Ascending aorta (tissue), 2 donors: ENCODE data around the gene RAB15. TPM values are rescaled to one million over a fixed set of nuclear protein-coding genes. Genes with fewer than 3 reads are reported as not detected.

ENCODE experiments used
- DNase-seq, 2 donors: peaks; one replicate each; pipeline ENCODE4 v3.0.0-alpha.2; 2019; ENCODE audit warnings: low spot score in 2 of 2
- H3K27ac ChIP-seq, 2 donors: fragments of 200-600 bp; sonication (generic); one replicate each; pipeline ENCODE4 v1.5.1; 2016 to 2017; ENCODE audit warnings: mild to moderate bottlenecking in 1 of 2
- H3K27me3 ChIP-seq: fragments of 200-600 bp; sonication (generic); one replicate; pipeline ENCODE4 v1.5.1; 2017
- H3K36me3 ChIP-seq, 2 donors: fragments of 200-600 bp; sonication (generic); one replicate each; pipeline ENCODE4 v1.5.1; 2016
- H3K4me1 ChIP-seq, 2 donors: fragments of 200-600 bp; sonication (generic); one replicate each; pipeline ENCODE4 v1.5.1; 2016 to 2017; ENCODE audit warnings: mild to moderate bottlenecking in 1 of 2
- H3K4me3 ChIP-seq, 2 donors: fragments of 200-600 bp; sonication (generic); one replicate each; pipeline ENCODE4 v1.5.1; 2016 to 2017; ENCODE audit warnings: mild to moderate bottlenecking in 1 of 2
- H3K9me3 ChIP-seq, 2 donors: fragments of 200-600 bp; sonication (generic); one replicate each; pipeline ENCODE4 v1.5.1; 2016
- intact Hi-C: fragments of 100-400 bp; cut with DNase I; formaldehyde crosslinking; loops from one replicate; pipeline ENCODE4 v1.15.1; 2023
- total RNA-seq: library from RNA; depleted of rRNA; stranded (reverse); fragments of >200 nt; gene quantifications from one replicate; pipeline ENCODE4 v1.1.0, GENCODE V29; 2016
- TF ChIP-seq, protein P1 (sequence below), 3 experiments: fragments of 200-600 bp in 2 of 3; fragments of 450-650 bp in 1 of 3; sonication (generic) in 2 of 3; IDR thresholded peaks; one replicate each; pipeline ENCODE4 v1.5.1; 2016 to 2019; ENCODE audit warnings: antibody characterized with exemption in 3 of 3, mild to moderate bottlenecking in 1 of 3, moderate library complexity in 1 of 3

Gene RAB15
- total RNA-seq, 1 donor from 2014 or later: 1.6 TPM

DNA sequence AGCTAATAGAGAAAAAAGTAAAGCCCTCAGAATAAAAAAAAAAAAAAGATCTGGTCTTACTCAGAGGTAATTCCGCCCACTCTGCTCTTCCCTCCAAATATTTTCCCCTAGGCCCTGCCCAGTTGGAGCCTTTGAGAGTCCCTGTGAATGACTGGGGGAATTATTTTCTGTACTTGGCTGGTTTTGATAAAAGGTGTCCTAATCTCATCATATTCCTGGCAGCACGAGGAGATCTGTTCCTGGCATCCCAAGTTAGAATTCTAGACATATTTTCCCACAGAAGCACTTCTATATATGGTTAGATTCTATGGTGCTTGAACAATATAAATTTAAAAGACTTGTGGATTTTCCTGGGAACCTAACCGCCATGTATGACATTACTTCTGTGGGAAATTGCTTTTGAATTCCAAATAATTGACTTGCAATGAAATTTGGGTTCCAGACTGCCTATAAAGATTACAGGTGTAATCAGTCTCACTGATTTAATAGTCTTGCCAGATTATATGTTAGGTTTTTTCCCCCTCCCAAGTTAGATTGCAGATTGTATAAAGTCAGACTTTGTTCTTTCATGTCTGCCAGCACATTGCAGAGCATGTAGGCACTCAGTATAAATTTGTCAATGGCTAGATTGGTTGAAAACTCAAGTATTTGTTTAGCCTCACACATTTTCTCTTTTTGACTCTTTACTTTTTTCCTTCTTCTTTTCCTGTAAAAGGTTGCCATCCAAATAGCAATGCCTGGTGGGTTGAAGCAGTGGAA lies 41.9 kb downstream of the RAB15 start:
- no peak overlapping the region for H3K4me3 ChIP-seq
- TF ChIP-seq, protein P1, sequence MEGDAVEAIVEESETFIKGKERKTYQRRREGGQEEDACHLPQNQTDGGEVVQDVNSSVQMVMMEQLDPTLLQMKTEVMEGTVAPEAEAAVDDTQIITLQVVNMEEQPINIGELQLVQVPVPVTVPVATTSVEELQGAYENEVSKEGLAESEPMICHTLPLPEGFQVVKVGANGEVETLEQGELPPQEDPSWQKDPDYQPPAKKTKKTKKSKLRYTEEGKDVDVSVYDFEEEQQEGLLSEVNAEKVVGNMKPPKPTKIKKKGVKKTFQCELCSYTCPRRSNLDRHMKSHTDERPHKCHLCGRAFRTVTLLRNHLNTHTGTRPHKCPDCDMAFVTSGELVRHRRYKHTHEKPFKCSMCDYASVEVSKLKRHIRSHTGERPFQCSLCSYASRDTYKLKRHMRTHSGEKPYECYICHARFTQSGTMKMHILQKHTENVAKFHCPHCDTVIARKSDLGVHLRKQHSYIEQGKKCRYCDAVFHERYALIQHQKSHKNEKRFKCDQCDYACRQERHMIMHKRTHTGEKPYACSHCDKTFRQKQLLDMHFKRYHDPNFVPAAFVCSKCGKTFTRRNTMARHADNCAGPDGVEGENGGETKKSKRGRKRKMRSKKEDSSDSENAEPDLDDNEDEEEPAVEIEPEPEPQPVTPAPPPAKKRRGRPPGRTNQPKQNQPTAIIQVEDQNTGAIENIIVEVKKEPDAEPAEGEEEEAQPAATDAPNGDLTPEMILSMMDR (IDR thresholded peaks at IDR 0.05): no peak
- H3K4me1 ChIP-seq: peaks cover 4 to 29% of the 10 kb centered on the region in 2 donors
- no peaks in the 10 kb centered on the region for H3K27me3 ChIP-seq
- H3K27ac ChIP-seq: peak overlapping the region; percentile 31 to 63
- no peak for DNase-seq
- intact Hi-C loops: no loop called here
- peaks cover 23 to 46% of the 10 kb centered on the region in 2 donors for H3K36me3 ChIP-seq
- H3K9me3 ChIP-seq: no peaks in the 10 kb centered on the region

DNA sequence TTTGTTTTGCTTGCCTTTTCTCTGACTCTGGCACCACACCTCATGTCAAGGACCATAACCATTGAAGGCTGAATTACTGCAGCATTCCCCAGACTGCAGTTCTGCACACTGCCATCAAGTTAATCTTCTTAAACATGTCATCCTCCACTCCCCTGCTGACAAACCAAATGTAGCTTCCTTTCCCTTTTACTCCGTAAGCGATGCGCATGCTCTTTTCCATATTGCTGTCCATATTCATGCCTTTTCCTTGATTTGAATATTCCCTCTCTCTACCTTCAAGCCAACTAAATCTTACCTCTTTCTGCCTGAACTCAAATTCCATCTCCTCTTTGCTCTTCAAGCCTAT lies 43.1 kb downstream of the RAB15 start:
- intact Hi-C loops: no loop called here
- peaks cover 23 to 54% of the 10 kb centered on the region in 2 donors for H3K36me3 ChIP-seq
- peak overlapping the region; percentile 31 to 63 for H3K27ac ChIP-seq

DNA sequence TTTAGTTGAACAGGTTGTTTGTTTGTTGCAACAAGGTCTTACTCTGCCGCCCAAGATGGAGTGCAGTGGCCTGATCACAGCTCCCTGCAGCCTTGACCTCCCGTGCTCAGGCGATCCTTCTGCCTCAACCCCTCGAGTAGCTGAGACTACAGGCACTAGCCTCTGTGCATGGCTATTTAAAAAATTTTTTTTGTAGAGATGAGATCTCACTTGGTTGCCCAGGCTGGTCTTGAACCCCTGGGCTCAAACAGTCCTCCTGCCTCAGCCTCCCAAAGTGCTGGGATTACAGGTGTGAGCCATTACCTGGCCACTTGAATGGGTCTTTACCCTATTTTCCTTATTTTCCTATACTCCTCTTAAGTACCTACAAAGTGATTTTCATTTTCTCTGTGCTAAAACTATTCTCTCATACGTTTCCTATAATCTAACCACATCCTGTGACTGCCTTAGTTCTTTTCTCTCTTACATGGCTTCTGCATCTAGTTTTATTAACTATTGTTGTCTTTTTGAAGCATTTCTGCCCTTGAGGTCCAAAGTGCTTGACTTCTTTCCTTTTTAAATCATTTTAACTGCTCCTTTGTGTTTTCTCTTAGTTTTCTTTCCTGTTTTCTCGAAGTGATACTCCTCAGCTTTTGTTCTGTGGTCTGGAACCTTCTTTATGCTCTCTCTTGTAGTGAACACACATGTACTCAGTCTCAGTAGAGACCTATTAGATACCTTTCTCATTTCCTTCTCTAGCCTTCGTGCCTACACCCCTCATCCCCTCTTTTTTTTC lies 43.7 kb downstream of the RAB15 start:
- no peak for DNase-seq
- Histone ChIP-seq H3K4me1 (peaks cover 4 to 28% of the 10 kb centered on the region in 2 donors), H3K27me3 (no peaks in the 10 kb centered on the region), H3K4me3 (no peak overlapping the region), H3K9me3 (no peaks in the 10 kb centered on the region), H3K27ac (peak overlapping the region; percentile 31 to 63), H3K36me3 (peaks cover 23 to 50% of the 10 kb centered on the region in 2 donors)
- TF ChIP-seq, protein P1 (IDR thresholded peaks at IDR 0.05): no peak
- intact Hi-C loops: no loop called here

More for the DNA sequence above, 43.1 kb downstream of the RAB15 start:
- Histone ChIP-seq H3K27me3 (no peaks in the 10 kb centered on the region), H3K9me3 (no peaks in the 10 kb centered on the region), H3K4me1 (peaks cover 4 to 28% of the 10 kb centered on the region in 2 donors), H3K4me3 (no peak overlapping the region)
- DNase-seq: no peak
- TF ChIP-seq, protein P1 (IDR thresholded peaks at IDR 0.05): no peak

DNA sequence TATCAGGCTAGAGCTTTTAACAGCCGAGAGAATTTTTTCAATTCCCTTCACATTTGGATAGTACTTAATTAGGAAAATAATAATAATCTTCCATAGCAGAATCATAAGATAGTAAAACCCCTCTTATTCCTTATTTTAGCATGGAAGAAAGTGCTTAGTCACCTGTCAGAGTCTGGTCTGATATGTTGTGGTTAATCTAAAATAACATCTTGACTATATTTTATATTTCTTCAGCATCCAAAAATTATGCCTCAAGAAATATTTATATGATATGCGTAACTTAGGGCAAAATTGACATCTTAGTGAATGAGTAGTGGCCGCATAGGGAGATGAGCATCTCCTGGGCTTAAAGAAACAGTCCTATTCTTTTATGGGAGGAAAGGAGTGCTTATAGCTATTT lies 45.1 kb downstream of the RAB15 start:
- intact Hi-C loops: no loop called here
- TF ChIP-seq, protein P1 (IDR thresholded peaks at IDR 0.05): no peak
- H3K27me3 ChIP-seq: no peaks in the 10 kb centered on the region
- H3K36me3 ChIP-seq: peaks cover 23 to 37% of the 10 kb centered on the region in 2 donors
- no peak for DNase-seq
- H3K9me3 ChIP-seq: no peaks in the 10 kb centered on the region
- H3K27ac ChIP-seq: no peak overlapping the region
- peaks cover 4 to 28% of the 10 kb centered on the region in 2 donors for H3K4me1 ChIP-seq
- no peak overlapping the region for H3K4me3 ChIP-seq

DNA sequence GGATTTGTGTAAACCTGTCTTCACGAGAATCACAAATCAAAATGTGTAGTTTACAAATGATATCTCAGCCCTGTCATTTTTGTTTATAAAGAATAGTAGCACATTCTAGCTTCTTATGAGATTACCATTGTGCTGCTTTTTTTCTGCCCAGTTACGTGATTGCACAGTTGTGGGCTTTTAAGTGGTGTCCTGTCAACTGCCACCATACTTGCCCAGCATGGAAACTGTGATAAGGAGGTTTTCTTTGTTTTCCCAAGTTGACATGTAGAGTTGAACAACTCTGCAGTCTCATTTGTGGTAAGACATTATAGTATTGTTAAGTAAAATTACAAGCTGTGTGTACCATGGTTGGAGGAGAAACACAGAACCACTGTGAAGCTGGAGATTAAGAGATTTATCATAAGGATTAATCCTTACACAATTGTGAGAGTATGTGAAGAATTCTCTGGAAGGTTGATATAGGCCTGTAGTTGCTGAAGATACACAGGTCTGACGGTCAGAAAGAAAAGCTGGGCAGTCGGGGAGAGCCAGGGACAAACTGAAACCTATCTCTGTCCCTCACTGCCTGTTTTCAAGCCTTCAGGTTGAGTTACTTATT lies 45.6 kb downstream of the RAB15 start:
- no peak for DNase-seq
- Histone ChIP-seq H3K36me3 (peaks cover 21 to 35% of the 10 kb centered on the region in 2 donors), H3K4me1 (peaks cover 4 to 28% of the 10 kb centered on the region in 2 donors), H3K27ac (no peak overlapping the region), H3K27me3 (no peaks in the 10 kb centered on the region), H3K9me3 (no peaks in the 10 kb centered on the region), H3K4me3 (no peak overlapping the region)
- intact Hi-C loops: no loop called here
- TF ChIP-seq, protein P1 (IDR thresholded peaks at IDR 0.05): no peak
